Keratinocyte (primary cell): ENCODE data around the gene NPIPB9. TPM values are rescaled to one million over a fixed set of nuclear protein-coding genes. Genes with fewer than 3 reads are reported as not detected.

Source experiments
- polyA plus RNA-seq, 5 experiments: library from polyadenylated mRNA; depleted of rRNA in 3 of 5; stranded (reverse) in 3 of 5; stranded (forward) in 1 of 5; unstranded in 1 of 5; fragments of >200 nt; gene quantifications; 1 replicate in 1 of 5; 2 replicates in 3 of 5; 3 replicates in 1 of 5; pipeline versions ENCODE4 v1.2.1 to v1.2.3, GENCODE V29; 2011 to 2012; ENCODE audit warnings: missing spikeins in 2 of 5, low read depth in 1 of 5, low replicate concordance in 1 of 5
- small RNA-seq, 3 experiments: library from RNA; depleted of rRNA; stranded (forward); fragments of <200 nt; gene quantifications; one replicate each; pipeline ENCODE3, GENCODE V24; 2012; ENCODE audit warnings: low read depth in 3 of 3, low replicate concordance in 1 of 3; ENCODE audit not compliant: insufficient read length in 3 of 3

Gene NPIPB9
- polyA plus RNA-seq, 1 donor (not counting 4 experiments of a cell fraction or from before 2014, with no cell fraction given) = 0.38 TPM

Small RNA genes within 50 kb of the gene (small RNA-seq; reads per million reads assigned to genes)
- 0 reads per million in 3 experiments for gene MIR6862-2

Other genes starting within 250 kb of the NPIPB9 start
- gene IL27, start 245.0 kb upstream of the NPIPB9 start, polyA plus RNA-seq = not detected in 3 replicates
- 23.0 to 156 TPM (median 126 TPM) in 3 replicates for gene NUPR1, start 212.8 kb upstream of the NPIPB9 start, polyA plus RNA-seq
- 1.4 to 4.7 TPM (median 3.0 TPM) in 3 replicates for gene SGF29, start 197.9 kb upstream of the NPIPB9 start, polyA plus RNA-seq
- gene SULT1A2, start 154.7 kb upstream of the NPIPB9 start, polyA plus RNA-seq = 0.10 TPM in 1 of 3 replicates, not detected in the others
- gene SULT1A1, start 141.7 kb upstream of the NPIPB9 start, polyA plus RNA-seq = 0.96 to 1.6 TPM (median 1.2 TPM) in 3 replicates
- 0.41 to 0.49 TPM in 2 of 3 replicates, not detected in the other for gene NPIPB8, start 113.7 kb upstream of the NPIPB9 start, polyA plus RNA-seq
- 285 to 510 TPM (median 314 TPM) in 3 replicates for gene EIF3C, start 40.3 kb upstream of the NPIPB9 start, polyA plus RNA-seq
- 10.5 to 28.1 TPM (median 11.8 TPM) in 3 replicates for gene ATXN2L, start 71.2 kb downstream of the NPIPB9 start, polyA plus RNA-seq
- 104 to 145 TPM (median 134 TPM) in 3 replicates for gene TUFM, start 94.6 kb downstream of the NPIPB9 start, polyA plus RNA-seq
- gene SH2B1, start 112.1 kb downstream of the NPIPB9 start, polyA plus RNA-seq = 10.5 to 17.9 TPM (median 15.7 TPM) in 3 replicates
- 0.12 to 0.48 TPM (median 0.29 TPM) in 3 replicates for gene ATP2A1, start 126.7 kb downstream of the NPIPB9 start, polyA plus RNA-seq
- 8.7 to 11.8 TPM (median 9.0 TPM) in 3 replicates for gene RABEP2, start 173.5 kb downstream of the NPIPB9 start, polyA plus RNA-seq
- 0.04 TPM in 1 of 3 replicates, not detected in the others for gene CD19, start 180.2 kb downstream of the NPIPB9 start, polyA plus RNA-seq
- 51.4 to 57.0 TPM (median 56.5 TPM) in 3 replicates for gene NFATC2IP, start 199.2 kb downstream of the NPIPB9 start, polyA plus RNA-seq
- 16.3 to 34.7 TPM (median 23.7 TPM) in 3 replicates for gene SPNS1, start 223.0 kb downstream of the NPIPB9 start, polyA plus RNA-seq
- 1.2 to 3.0 TPM (median 1.2 TPM) in 3 replicates for gene LAT, start 233.3 kb downstream of the NPIPB9 start, polyA plus RNA-seq